ENCODE results near the gene AOAH. TPM values are rescaled to one million over a fixed set of nuclear protein-coding genes. Genes with fewer than 3 reads are reported as not detected.

The AOAH gene
- total RNA-seq, 1 experiment from 2014 or later: not detected

DNA sequence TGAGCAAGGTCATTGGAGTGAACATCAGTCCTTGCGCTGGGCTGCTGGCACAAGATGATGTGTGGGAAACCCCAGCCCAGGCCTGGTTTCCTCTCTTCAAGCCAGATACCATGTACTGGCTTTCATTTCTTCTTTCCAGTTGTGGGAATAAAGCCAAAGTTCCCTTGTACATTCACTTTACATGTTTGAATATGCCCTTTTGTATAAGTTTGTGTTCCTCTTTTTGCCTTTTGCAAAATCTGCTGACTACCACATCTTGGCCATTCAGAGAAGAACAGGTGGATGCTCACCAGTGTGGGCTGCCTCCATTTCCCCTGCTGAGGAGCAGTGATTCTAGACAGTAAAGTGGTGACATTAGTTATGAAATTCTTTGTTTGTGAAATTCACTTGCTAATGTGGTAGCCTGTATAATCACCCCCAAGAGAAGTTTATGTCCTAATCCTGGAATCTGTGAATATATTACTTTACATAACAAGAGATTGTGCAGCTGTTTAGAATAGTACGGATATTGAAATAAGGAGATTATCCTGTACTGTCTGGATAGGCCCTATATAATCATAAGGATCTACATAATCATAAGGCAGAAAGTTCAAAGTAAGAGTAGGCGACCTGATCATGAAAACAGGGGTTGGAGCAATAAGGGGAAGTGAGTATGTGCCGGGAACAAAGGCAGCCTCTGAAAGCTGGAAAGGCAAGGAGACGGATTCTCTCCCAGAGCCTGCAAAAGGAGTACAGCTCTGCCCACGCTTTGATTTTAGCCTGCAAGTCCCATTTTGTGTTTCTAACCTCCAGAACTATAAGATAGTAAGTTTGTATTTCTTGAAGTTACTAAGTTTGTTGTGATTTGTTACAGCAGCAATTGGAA is 18.8 kb upstream of the AOAH start:
- H3K36me3 Mint-ChIP-seq (ENCODE audit: insufficient read depth, unreplicated experiment): no peaks in the 10 kb centered on the region
- CTCF ChIA-PET: interaction anchor here (0.6 to 0.7 kb wide), 2 partner anchors 64 to 439 kb away, joined by 3 read pairs; no protein-coding TSS in a partner anchor
- intact Hi-C loops (cut with micrococcal nuclease): no loop called here

DNA sequence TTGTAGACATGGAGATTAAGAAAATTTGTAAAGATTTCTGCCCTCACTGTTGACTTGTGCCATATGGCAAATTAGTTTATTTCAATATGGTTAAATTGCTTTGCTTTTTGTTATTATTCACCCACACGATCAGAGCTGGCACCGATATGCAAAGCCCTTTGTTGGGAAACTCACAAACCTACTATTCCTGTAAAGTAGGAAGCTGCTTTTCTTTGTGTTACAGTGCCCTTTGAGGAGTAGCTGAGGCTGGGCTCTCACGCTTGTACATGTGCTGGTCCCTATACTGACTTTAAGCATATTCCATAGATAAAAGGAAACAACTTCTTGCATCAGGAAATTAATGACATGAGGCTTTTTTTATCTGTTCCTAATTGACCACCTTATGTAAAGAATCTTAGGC is 17.6 kb upstream of the AOAH start:
- no peaks in the 10 kb centered on the region for H3K27me3 Mint-ChIP-seq (ENCODE audit: insufficient read depth, unreplicated experiment)
- no TSS peak for BruUV-seq (replicated peaks)
- no peak overlapping the region for H3K4me3 Mint-ChIP-seq (ENCODE audit: unreplicated experiment)
- no peaks in the 10 kb centered on the region for H3K36me3 Mint-ChIP-seq (ENCODE audit: insufficient read depth, unreplicated experiment)
- intact Hi-C loops (cut with micrococcal nuclease): no loop called here
- TF ChIP-seq, protein P1, sequence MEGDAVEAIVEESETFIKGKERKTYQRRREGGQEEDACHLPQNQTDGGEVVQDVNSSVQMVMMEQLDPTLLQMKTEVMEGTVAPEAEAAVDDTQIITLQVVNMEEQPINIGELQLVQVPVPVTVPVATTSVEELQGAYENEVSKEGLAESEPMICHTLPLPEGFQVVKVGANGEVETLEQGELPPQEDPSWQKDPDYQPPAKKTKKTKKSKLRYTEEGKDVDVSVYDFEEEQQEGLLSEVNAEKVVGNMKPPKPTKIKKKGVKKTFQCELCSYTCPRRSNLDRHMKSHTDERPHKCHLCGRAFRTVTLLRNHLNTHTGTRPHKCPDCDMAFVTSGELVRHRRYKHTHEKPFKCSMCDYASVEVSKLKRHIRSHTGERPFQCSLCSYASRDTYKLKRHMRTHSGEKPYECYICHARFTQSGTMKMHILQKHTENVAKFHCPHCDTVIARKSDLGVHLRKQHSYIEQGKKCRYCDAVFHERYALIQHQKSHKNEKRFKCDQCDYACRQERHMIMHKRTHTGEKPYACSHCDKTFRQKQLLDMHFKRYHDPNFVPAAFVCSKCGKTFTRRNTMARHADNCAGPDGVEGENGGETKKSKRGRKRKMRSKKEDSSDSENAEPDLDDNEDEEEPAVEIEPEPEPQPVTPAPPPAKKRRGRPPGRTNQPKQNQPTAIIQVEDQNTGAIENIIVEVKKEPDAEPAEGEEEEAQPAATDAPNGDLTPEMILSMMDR (IDR thresholded peaks at IDR 0.05; ENCODE audit: unreplicated experiment): no peak
- H3K4me1 Mint-ChIP-seq (ENCODE audit: insufficient read depth, unreplicated experiment): peaks cover under 1% of the 10 kb centered on the region
- DNase-seq (ENCODE audit: unreplicated experiment): no peak
- H3K27ac Mint-ChIP-seq (ENCODE audit: low read depth, unreplicated experiment): no peak overlapping the region
- CTCF ChIA-PET: interaction anchor here (0.5 kb wide), 1 partner anchor 459 kb away, joined by 3 read pairs; no protein-coding TSS in a partner anchor
- no peaks in the 10 kb centered on the region for H3K9me3 Mint-ChIP-seq (ENCODE audit: unreplicated experiment)
- POLR2A ChIA-PET: interaction anchor here (0.7 kb wide), 1 partner anchor 21 kb away, joined by 3 read pairs; no protein-coding TSS in a partner anchor

More for the DNA sequence above, 18.8 kb upstream of the AOAH start:
- no TSS peak for BruUV-seq (replicated peaks)
- POLR2A ChIA-PET: interaction anchor here (0.5 kb wide), 1 partner anchor 1454 kb away, joined by 3 read pairs; no protein-coding TSS in a partner anchor
- Mint-ChIP-seq H3K4me3 (ENCODE audit: unreplicated experiment) (no peak overlapping the region), H3K27ac (ENCODE audit: low read depth, unreplicated experiment) (no peak overlapping the region), H3K27me3 (ENCODE audit: insufficient read depth, unreplicated experiment) (no peaks in the 10 kb centered on the region), H3K9me3 (ENCODE audit: unreplicated experiment) (no peaks in the 10 kb centered on the region), H3K4me1 (ENCODE audit: insufficient read depth, unreplicated experiment) (peaks cover 12% of the 10 kb centered on the region)
- no peak for DNase-seq (ENCODE audit: unreplicated experiment)
- TF ChIP-seq, protein P1 (IDR thresholded peaks at IDR 0.05; ENCODE audit: unreplicated experiment): no peak

DNA sequence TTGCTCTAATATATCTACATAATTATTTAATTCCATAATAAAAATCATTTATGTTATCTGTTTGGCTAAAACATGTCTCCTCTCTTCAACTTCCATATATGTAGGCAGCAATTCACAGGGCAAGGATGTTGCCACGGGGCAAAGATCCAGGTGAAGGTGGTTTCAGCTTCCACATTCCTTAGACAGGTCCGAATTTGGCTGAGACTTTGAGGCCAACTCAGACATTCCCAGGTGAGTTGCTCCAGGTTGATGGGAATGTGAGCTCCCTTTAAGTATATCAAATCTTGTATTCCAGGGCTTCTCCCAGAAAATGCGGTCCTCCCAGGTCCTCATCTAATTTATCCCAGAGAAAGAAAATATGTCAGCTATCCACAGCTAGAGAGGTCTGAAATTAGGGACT is 15.1 kb upstream of the AOAH start:
- DNase-seq (ENCODE audit: unreplicated experiment): no peak
- H3K36me3 Mint-ChIP-seq (ENCODE audit: insufficient read depth, unreplicated experiment): no peaks in the 10 kb centered on the region
- H3K27ac Mint-ChIP-seq (ENCODE audit: low read depth, unreplicated experiment): no peak overlapping the region
- no peaks in the 10 kb centered on the region for H3K4me1 Mint-ChIP-seq (ENCODE audit: insufficient read depth, unreplicated experiment)
- H3K27me3 Mint-ChIP-seq (ENCODE audit: insufficient read depth, unreplicated experiment): no peaks in the 10 kb centered on the region
- ChIA-PET CTCF (interaction anchor here (0.7 kb wide), 1 partner anchor 102 kb away, joined by 4 read pairs; no protein-coding TSS in a partner anchor), POLR2A (no interaction called here)
- TF ChIP-seq, protein P1 (IDR thresholded peaks at IDR 0.05; ENCODE audit: unreplicated experiment): no peak
- no TSS peak for BruUV-seq (replicated peaks)
- H3K4me3 Mint-ChIP-seq (ENCODE audit: unreplicated experiment): no peak overlapping the region
- intact Hi-C loops (cut with micrococcal nuclease): no loop called here
- no peaks in the 10 kb centered on the region for H3K9me3 Mint-ChIP-seq (ENCODE audit: unreplicated experiment)

DNA sequence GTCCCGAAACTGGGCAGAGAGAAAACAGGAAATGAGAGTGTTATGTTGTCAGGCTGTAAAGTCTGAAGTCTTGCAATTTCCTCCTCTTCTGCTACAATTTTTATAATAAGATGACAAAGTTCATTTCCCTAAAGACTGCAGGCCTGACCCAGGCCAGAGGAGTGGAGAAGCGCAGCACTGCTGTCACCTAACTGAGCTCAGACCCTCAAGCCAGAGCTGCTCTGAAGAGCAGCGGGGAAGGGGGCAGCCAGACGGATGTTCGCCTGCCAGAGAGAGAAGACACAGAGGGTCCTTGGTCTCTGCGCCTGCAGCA is 12.6 kb upstream of the AOAH start:
- DNase-seq (ENCODE audit: unreplicated experiment): no peak
- no peak overlapping the region for H3K4me3 Mint-ChIP-seq (ENCODE audit: unreplicated experiment)
- TF ChIP-seq, protein P1 (IDR thresholded peaks at IDR 0.05; ENCODE audit: unreplicated experiment): no peak
- H3K36me3 Mint-ChIP-seq (ENCODE audit: insufficient read depth, unreplicated experiment): peaks cover 2% of the 10 kb centered on the region
- no TSS peak for BruUV-seq (replicated peaks)
- CTCF ChIA-PET: no interaction called here
- H3K9me3 Mint-ChIP-seq (ENCODE audit: unreplicated experiment): no peaks in the 10 kb centered on the region
- intact Hi-C loops (cut with micrococcal nuclease): no loop called here
- H3K27me3 Mint-ChIP-seq (ENCODE audit: insufficient read depth, unreplicated experiment): no peaks in the 10 kb centered on the region
- POLR2A ChIA-PET: no interaction called here
- no peaks in the 10 kb centered on the region for H3K4me1 Mint-ChIP-seq (ENCODE audit: insufficient read depth, unreplicated experiment)
- no peak overlapping the region for H3K27ac Mint-ChIP-seq (ENCODE audit: low read depth, unreplicated experiment)
